HL-60 (cell line): Measurements from ENCODE around the gene LDLR.

Experiments
- DNase-seq, 2 experiments: peaks; one replicate each; pipeline ENCODE4 v3.0.0-alpha.2; 2010 to 2020; ENCODE audit warnings: low read depth in 1 of 2, low spot score in 1 of 2
- H3K27ac ChIP-seq: fragments of 250-450 bp; sonication (Bioruptor Pico); replicated peaks from 2 replicates; pipeline ENCODE4 v1.5.1; 2020; ENCODE audit warnings: mild to moderate bottlenecking, moderate library complexity
- H3K27me3 ChIP-seq: fragments of 250-450 bp; sonication (Bioruptor Pico); 2 replicates; pipeline ENCODE4 v1.5.1; 2021; ENCODE audit warnings: mild to moderate bottlenecking, moderate library complexity; ENCODE audit not compliant: insufficient read depth, poor library complexity, severe bottlenecking
- H3K4me3 ChIP-seq: replicated peaks from 2 replicates; pipeline ENCODE4 v1.5.1; 2011; ENCODE audit warnings: mild to moderate bottlenecking, control low read depth, low read length; ENCODE audit not compliant: insufficient read depth
- CTCF ChIP-seq: IDR thresholded peaks from one replicate; pipeline ENCODE4 v1.5.1; 2011; ENCODE audit warnings: low read length, control low read depth, inconsistent platforms; ENCODE audit not compliant: insufficient read depth
- GABPA ChIP-seq: IDR thresholded peaks from 2 replicates; pipeline ENCODE4 v1.6.1; 2012; ENCODE audit warnings: low read depth
- POLR2AphosphoS5 ChIP-seq: IDR thresholded peaks from 2 replicates; pipeline ENCODE4 v1.6.1; 2012; ENCODE audit warnings: low read depth
- REST ChIP-seq: IDR thresholded peaks from 2 replicates; pipeline ENCODE4 v1.6.1; 2012; ENCODE audit warnings: low read depth; ENCODE audit not compliant: insufficient replicate concordance
- SPI1 ChIP-seq: IDR thresholded peaks from 2 replicates; pipeline ENCODE4 v1.6.1; 2012; ENCODE audit warnings: low read depth, mild to moderate bottlenecking, borderline replicate concordance

LDLR gene

GRCh38 chr19:11059511-11060358 lies 29.5 kb upstream of the LDLR start:
- no peak for DNase-seq
- H3K27me3 ChIP-seq, result no peaks in the 10 kb centered on the region
- no peak overlapping the region for H3K4me3 ChIP-seq
- TF ChIP-seq REST (no peak), CTCF (no peak), SPI1 (no peak), GABPA (no peak), POLR2AphosphoS5 (no peak)
- H3K27ac ChIP-seq, result no peak overlapping the region

GRCh38 chr19:11061952-11062351 lies 27.3 kb upstream of the LDLR start:
- no peak for DNase-seq

More at GRCh38 chr19:11061952-11062351, 27.3 kb upstream of the LDLR start:
- Histone ChIP-seq H3K27me3 (no peaks in the 10 kb centered on the region), H3K27ac (no peak overlapping the region), H3K4me3 (no peak overlapping the region)
- TF ChIP-seq POLR2AphosphoS5 (no peak), CTCF (no peak), SPI1 (no peak), REST (no peak)
